GM21529 (cell line): ENCODE results near the gene RNF157.
A peak's percentile ranks its signal among the peaks of the same experiment; 100 is the strongest.
"Not testable (repeated sequence)": the region's sequence is repeated elsewhere in the genome, so short reads cannot be mapped to it uniquely, and the experiment has no call there.

ENCODE experiments used
- ATAC-seq: cut with Tn5 transposase; IDR thresholded peaks from one replicate; pipeline ENCODE4 v1.9.1; 2021; ENCODE audit not compliant: unreplicated experiment

The RNF157 gene

GRCh38 chr17:76270770-76271668 lies 30.7 kb upstream of the RNF157 start:
- peak; percentile 1 for ATAC-seq

- no peak for ATAC-seq
These were observed 29.9 kb upstream of the RNF157 start for GRCh38 chr17:76270127-76270592.

- ATAC-seq: no peak
These were observed 29.0 kb upstream of the RNF157 start for GRCh38 chr17:76268991-76269981.

GRCh38 chr17:76268015-76268749 lies 27.9 kb upstream of the RNF157 start:
- no peak for ATAC-seq

- ATAC-seq: not testable (repeated sequence)
These were observed 27.3 kb upstream of the RNF157 start for GRCh38 chr17:76267581-76268001.

- no peak for ATAC-seq
These were observed 26.8 kb upstream of the RNF157 start for GRCh38 chr17:76267051-76267576.

- no peak for ATAC-seq
These were observed 26.1 kb upstream of the RNF157 start for GRCh38 chr17:76266244-76266938.

- no peak for ATAC-seq
These were observed 25.4 kb upstream of the RNF157 start for GRCh38 chr17:76265624-76266243.

- ATAC-seq: peak; percentile 67
These were observed 24.7 kb upstream of the RNF157 start, which contains the start of gene UBALD2 for GRCh38 chr17:76264755-76265623. Gene UBALD2, plus strand, starts transcription at chr17:76265348. Its CDS starts 158 bp downstream, at chr17:76265506.

GRCh38 chr17:76264425-76264754 lies 24.1 kb upstream of the RNF157 start:
- ATAC-seq: no peak

GRCh38 chr17:76263896-76264295 lies 23.6 kb upstream of the RNF157 start:
- ATAC-seq: no peak

- peak; percentile 14 for ATAC-seq
These were observed 22.5 kb upstream of the RNF157 start for GRCh38 chr17:76262732-76263344.

- ATAC-seq: no peak
These were observed 21.3 kb upstream of the RNF157 start for GRCh38 chr17:76261421-76262215.

GRCh38 chr17:76260669-76261068 lies 20.4 kb upstream of the RNF157 start:
- no peak for ATAC-seq

- ATAC-seq: no peak
These were observed 19.9 kb upstream of the RNF157 start for GRCh38 chr17:76260220-76260619.

- ATAC-seq: not testable (repeated sequence)
These were observed 16.2 kb upstream of the RNF157 start for GRCh38 chr17:76256430-76257050.
